NCI-H510A (cell line): ENCODE measurements around the gene SLC41A2.

Experiments used
- DNase-seq: peaks from one replicate; lab custom pipeline; 2025; lab: John Stamatoyannopoulos, UW

SLC41A2 gene

DNA sequence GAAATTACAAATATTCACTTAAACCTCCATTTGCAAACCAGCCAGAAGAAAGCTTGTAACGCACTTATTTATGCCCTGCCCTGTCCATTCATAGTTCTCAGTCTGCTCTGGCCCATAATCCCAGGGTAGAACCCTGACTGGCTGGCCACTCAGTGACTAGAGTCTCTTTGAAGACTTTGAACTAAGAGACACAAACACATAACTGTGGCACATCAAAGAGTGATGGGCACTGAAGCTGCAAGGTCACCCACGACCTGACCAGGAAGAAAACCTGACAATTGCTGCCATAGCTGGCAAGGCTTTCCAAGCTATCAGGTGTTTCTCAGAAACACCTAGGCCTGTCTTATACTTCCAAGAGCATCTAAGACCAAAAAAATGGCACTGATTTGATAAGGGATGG lies 28.7 kb downstream of the SLC41A2 start:
- DNase-seq, result no peak

DNA sequence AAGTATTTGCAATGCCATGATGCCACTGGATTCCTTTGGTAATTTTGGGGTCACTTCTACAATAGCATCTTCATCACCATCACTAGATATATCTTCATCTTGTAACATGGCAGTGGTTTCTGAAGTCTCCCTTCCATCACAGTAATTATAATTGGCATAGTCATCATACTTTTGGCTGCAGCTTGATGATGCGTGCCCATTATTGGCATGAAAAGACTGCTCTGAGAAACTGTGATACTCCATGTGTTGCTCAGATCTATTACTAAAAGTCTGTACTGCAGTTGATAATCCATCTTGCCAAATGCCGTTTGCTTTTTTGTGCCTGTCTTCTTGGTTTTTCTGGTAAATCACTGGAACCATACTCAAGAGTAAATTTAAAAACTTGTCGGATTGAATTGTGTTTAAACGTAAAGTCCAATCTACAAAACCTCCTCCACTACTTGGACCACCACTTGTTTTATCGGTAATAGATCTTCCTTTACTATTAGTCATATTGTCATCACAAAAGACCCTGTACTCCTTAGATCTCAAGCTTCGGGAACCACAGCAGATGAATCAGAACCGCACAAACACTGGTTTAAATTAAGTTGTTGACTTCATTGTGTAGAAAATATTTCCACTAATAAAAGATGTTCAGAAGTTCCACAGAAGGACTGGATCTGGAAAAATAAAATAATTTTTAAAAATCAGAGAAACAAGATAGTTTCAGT lies 29.9 kb downstream of the SLC41A2 start:
- DNase-seq, result no peak

DNA sequence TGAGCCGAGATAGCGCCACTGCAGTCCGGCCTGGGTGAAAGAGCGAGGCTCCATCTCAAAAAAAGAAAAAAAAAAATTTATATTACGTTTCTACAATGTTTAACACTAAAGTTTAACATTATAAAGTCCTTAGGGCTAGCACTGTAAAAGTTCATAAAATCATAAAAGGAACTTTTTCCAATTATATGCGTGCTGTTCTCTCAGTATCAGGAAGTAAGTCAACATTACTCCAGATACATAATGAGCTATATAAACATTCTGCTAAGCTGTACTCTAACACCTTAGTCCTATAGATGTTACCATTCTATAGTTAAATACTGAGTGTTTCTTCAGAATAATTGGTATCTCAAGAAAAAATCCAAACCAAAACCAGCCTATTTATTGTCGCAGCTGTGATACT lies 32.6 kb downstream of the SLC41A2 start:
- DNase-seq, result no peak

DNA sequence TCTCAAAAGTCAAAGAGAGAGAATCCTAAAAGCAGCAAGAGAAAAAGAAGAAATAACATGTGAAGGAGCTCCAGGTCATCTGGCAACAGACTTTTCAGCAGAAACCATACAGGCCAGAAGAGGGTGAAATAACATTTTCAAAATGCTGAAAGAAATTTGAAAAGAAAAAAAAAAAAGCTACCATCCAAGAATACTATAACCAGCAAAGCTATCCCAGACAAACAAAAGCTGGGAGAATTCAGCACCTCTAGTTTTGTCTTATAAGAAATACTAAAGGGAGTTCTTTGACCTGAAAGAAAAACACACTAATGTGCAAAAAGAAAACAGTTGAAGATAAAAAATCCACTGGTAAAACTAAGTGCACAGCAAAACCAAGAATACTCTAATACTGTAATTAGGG lies 36.8 kb downstream of the SLC41A2 start:
- DNase-seq, result no peak

DNA sequence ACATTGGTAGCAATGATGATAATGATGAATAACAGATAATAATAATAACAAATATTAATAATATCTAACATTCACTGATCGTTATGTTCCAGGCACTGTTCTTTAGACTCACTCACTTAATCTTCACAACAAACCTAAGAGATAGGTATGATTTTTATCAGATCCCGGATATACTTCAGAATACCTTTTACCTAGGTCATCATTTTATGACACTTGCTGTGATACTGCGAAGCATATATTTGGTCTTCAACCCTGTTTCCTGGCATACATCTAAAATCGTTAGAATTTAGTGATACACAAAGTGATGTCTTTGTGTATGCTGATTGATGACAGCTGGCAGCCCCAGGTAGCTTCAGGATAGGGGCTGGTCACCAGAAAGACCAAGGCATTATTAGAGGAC lies 46.1 kb downstream of the SLC41A2 start:
- DNase-seq, result no peak

DNA sequence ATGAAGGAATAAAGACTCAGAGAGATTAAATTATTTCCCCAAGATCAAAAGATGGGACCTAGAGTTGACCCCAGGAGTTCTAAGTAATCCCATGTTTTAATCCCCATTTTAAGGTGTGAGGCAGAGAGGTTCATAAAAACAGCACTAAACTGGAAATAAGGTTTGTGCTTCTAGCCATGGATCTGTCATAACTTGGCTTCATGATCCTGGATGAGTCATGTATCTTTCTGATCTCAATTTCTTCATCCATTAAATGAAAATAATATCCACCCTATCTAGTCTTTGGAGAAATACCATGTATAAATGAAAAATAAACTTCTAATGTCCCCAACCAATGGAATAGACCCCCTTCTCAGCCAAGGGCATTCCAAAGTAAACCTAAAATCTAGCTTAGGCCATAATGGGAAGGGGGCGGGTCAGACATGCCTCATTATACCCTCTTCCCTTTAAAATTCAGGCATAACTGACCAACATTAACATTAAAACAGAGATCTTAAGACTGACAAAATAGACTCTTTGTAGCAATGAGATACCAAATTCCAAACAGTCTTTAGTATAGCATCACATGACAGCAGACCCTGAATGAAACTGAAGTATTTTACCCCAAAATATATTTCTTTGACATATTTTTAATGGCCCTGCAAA lies 47.8 kb downstream of the SLC41A2 start:
- no peak for DNase-seq

DNA sequence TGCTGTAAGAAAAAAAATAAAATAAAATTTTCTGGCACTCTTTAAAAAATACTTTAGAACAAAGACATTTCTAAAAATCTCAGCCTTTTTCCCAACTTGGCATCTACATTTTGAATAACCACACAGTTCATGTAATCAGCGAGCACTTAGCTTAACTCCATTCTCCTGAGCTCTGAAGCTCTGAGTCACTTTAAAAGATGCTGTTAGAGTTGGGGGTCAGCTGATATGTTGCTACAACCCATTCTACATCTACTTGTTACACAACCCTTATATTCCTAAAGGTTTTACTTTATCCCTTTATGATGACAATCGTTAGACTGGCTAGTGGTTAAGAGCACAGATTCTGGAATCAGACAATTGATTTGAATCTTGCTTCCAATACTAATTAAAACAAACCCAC lies 48.3 kb downstream of the SLC41A2 start:
- no peak for DNase-seq
